Tibial artery (tissue), 4 donors: Measurements from ENCODE around the gene GBX1.

Experiments
- DNase-seq, 2 donors: peaks; one replicate each; pipeline ENCODE4 v3.0.0-alpha.2; 2019
- H3K27ac ChIP-seq, 2 donors: fragments of 200-600 bp; sonication (generic) in 1 of 2; 1 replicate in 1 of 2; 2 replicates in 1 of 2; pipeline ENCODE4 v1.5.1; 2018 to 2019; ENCODE audit warnings: mild to moderate bottlenecking in 1 of 2
- H3K27me3 ChIP-seq, 2 donors: fragments of 200-600 bp; sonication (generic) in 1 of 2; one replicate each; pipeline versions ENCODE4 v1.5.1 to v1.6.0; 2016 to 2019
- H3K36me3 ChIP-seq, 3 donors: fragments of 200-600 bp; sonication (generic) in 2 of 3; one replicate each; pipeline ENCODE4 v1.5.1; 2016 to 2019; ENCODE audit warnings: mild to moderate bottlenecking in 2 of 3
- H3K4me1 ChIP-seq, 4 donors: fragments of 200-600 bp; sonication (generic) in 2 of 4; 1 replicate in 3 of 4; 2 replicates in 1 of 4; pipeline ENCODE4 v1.5.1; 2016 to 2019
- H3K4me3 ChIP-seq, 2 donors: fragments of 200-600 bp; sonication (generic) in 1 of 2; 1 replicate in 1 of 2; 2 replicates in 1 of 2; pipeline ENCODE4 v1.5.1; 2018 to 2019; ENCODE audit warnings: mild to moderate bottlenecking in 2 of 2
- H3K9me3 ChIP-seq, 3 donors: fragments of 200-600 bp; sonication (generic) in 1 of 3; one replicate each; pipeline ENCODE4 v1.5.1; 2016 to 2019
- CTCF ChIP-seq, 2 experiments: fragments of 200-600 bp in 1 of 2; fragments of 450-650 bp in 1 of 2; IDR thresholded peaks; one replicate each; pipeline ENCODE4 v1.5.1; 2017 to 2019; ENCODE audit warnings: antibody characterized with exemption in 2 of 2, mild to moderate bottlenecking in 1 of 2, moderate library complexity in 1 of 2
- intact Hi-C: fragments of 100-400 bp; cut with DNase I; formaldehyde crosslinking; loops from one replicate; pipeline ENCODE4 v1.15.0; 2023; ENCODE audit warnings: low total_unique reads

Gene GBX1

GRCh38 chr7:151206914-151207313 is 39.4 kb upstream of the GBX1 start:
- no peak overlapping the region for H3K4me3 ChIP-seq
- TF ChIP-seq CTCF (IDR thresholded peaks at IDR 0.05), result no peak
- no peak overlapping the region for H3K27ac ChIP-seq
- intact Hi-C loops, result no loop called here
- DNase-seq, result no peak
- H3K9me3 ChIP-seq, result no peaks in the 10 kb centered on the region
- no peaks in the 10 kb centered on the region for H3K4me1 ChIP-seq
- H3K36me3 ChIP-seq, result peaks cover 0 to 5% (median 4%) of the 10 kb centered on the region in 3 donors
- H3K27me3 ChIP-seq, result peaks cover 0 to 28% of the 10 kb centered on the region in 2 donors

- Histone ChIP-seq H3K27ac (no peak overlapping the region), H3K4me1 (no peaks in the 10 kb centered on the region), H3K36me3 (peaks cover 0 to 2% (median 0%) of the 10 kb centered on the region in 3 donors), H3K4me3 (no peak overlapping the region), H3K9me3 (no peaks in the 10 kb centered on the region), H3K27me3 (peaks cover 0 to 28% of the 10 kb centered on the region in 2 donors)
- no peak for DNase-seq
- no peak for TF ChIP-seq CTCF (IDR thresholded peaks at IDR 0.05)
- intact Hi-C loops, result no loop called here
Observed at GRCh38 chr7:151205730-151206129, 38.2 kb upstream of the GBX1 start.

- no peaks in the 10 kb centered on the region for H3K9me3 ChIP-seq
- H3K27ac ChIP-seq, result no peak overlapping the region
- no peak for DNase-seq
- TF ChIP-seq CTCF (IDR thresholded peaks at IDR 0.05), result no peak
- H3K4me3 ChIP-seq, result no peak overlapping the region
- H3K27me3 ChIP-seq, result peaks cover 0 to 41% of the 10 kb centered on the region in 2 donors
- no peaks in the 10 kb centered on the region for H3K4me1 ChIP-seq
- intact Hi-C loops, result no loop called here
- H3K36me3 ChIP-seq, result no peaks in the 10 kb centered on the region
Observed at GRCh38 chr7:151204383-151205032, 37.0 kb upstream of the GBX1 start.

- Histone ChIP-seq H3K4me1 (no peaks in the 10 kb centered on the region), H3K9me3 (no peaks in the 10 kb centered on the region), H3K27me3 (peaks cover 0 to 51% of the 10 kb centered on the region in 2 donors), H3K36me3 (no peaks in the 10 kb centered on the region), H3K4me3 (no peak overlapping the region), H3K27ac (no peak overlapping the region)
- intact Hi-C loops, result no loop called here
- no peak for DNase-seq
- no peak for TF ChIP-seq CTCF (IDR thresholded peaks at IDR 0.05)
Observed at GRCh38 chr7:151202836-151203235, 35.3 kb upstream of the GBX1 start.

- Histone ChIP-seq H3K27ac (no peak overlapping the region), H3K9me3 (no peaks in the 10 kb centered on the region), H3K27me3 (peaks cover 0 to 51% of the 10 kb centered on the region in 2 donors), H3K4me1 (no peaks in the 10 kb centered on the region), H3K4me3 (no peak overlapping the region), H3K36me3 (no peaks in the 10 kb centered on the region)
- no peak for DNase-seq
- TF ChIP-seq CTCF (IDR thresholded peaks at IDR 0.05), result no peak
- intact Hi-C loops, result no loop called here
Observed at GRCh38 chr7:151201751-151202150, 34.3 kb upstream of the GBX1 start.

- Histone ChIP-seq H3K4me3 (no peak overlapping the region), H3K4me1 (no peaks in the 10 kb centered on the region), H3K27ac (no peak overlapping the region), H3K27me3 (peaks cover 0 to 52% of the 10 kb centered on the region in 2 donors), H3K36me3 (no peaks in the 10 kb centered on the region), H3K9me3 (no peaks in the 10 kb centered on the region)
- DNase-seq, result no peak
- intact Hi-C loops, result no loop called here
- no peak for TF ChIP-seq CTCF (IDR thresholded peaks at IDR 0.05)
Observed at GRCh38 chr7:151201344-151201743, 33.9 kb upstream of the GBX1 start.
